ENCODE results near the gene LYPLA2.
A peak's percentile ranks its signal among the peaks of the same experiment; 100 is the strongest.

Gene LYPLA2

GRCh38 chr1:23790696-23791515 lies at the start of gene LYPLA2:
Gene LYPLA2, plus strand, starts transcription at chr1:23791145. Its CDS starts 1,538 bp downstream, at chr1:23792683.
- DNase-seq: peak; percentile 81

GRCh38 chr1:23741609-23742008 lies 49.3 kb upstream of the LYPLA2 start:
- DNase-seq: no peak

- no peak for DNase-seq
Observed at GRCh38 chr1:23742670-23743286, 48.2 kb upstream of the LYPLA2 start.

- peak; percentile 78 for DNase-seq
Observed at GRCh38 chr1:23743287-23744152, 47.4 kb upstream of the LYPLA2 start, which contains the start of gene ELOA. Gene ELOA, plus strand, starts transcription at chr1:23743471. Its CDS starts 33 bp downstream, at chr1:23743504.

- no peak for DNase-seq
Observed at GRCh38 chr1:23745515-23745914, 45.4 kb upstream of the LYPLA2 start.

- DNase-seq: no peak
Observed at GRCh38 chr1:23748016-23748415, 42.9 kb upstream of the LYPLA2 start.

- DNase-seq: peak; percentile 23
Observed at GRCh38 chr1:23751050-23751814, 39.7 kb upstream of the LYPLA2 start.

- DNase-seq: no peak
Observed at GRCh38 chr1:23751815-23752200, 39.1 kb upstream of the LYPLA2 start.

- no peak for DNase-seq
Observed at GRCh38 chr1:23752909-23753308, 38.0 kb upstream of the LYPLA2 start.

GRCh38 chr1:23756676-23757075 lies 34.3 kb upstream of the LYPLA2 start:
- no peak for DNase-seq

- no peak for DNase-seq
Observed at GRCh38 chr1:23757812-23758211, 33.1 kb upstream of the LYPLA2 start.

- DNase-seq: no peak
Observed at GRCh38 chr1:23759277-23759676, 31.7 kb upstream of the LYPLA2 start.

- DNase-seq: no peak
Observed at GRCh38 chr1:23763041-23763577, 27.8 kb upstream of the LYPLA2 start.

- DNase-seq: no peak
Observed at GRCh38 chr1:23768733-23769132, 22.2 kb upstream of the LYPLA2 start.

GRCh38 chr1:23772049-23772853 lies 18.7 kb upstream of the LYPLA2 start:
- DNase-seq: peak; percentile 87

- DNase-seq: no peak
Observed at GRCh38 chr1:23772854-23773242, 18.1 kb upstream of the LYPLA2 start.

- no peak for DNase-seq
Observed at GRCh38 chr1:23774174-23774880, 16.6 kb upstream of the LYPLA2 start.

- DNase-seq: no peak
Observed at GRCh38 chr1:23776217-23776616, 14.7 kb upstream of the LYPLA2 start.

GRCh38 chr1:23777979-23778814 lies 12.7 kb upstream of the LYPLA2 start, which contains the start of gene PITHD1:
Gene PITHD1, plus strand, starts transcription at chr1:23778418. Its CDS starts 98 bp downstream, at chr1:23778516.
- DNase-seq: peak; percentile 83

All from activated T-cell treated with anti-CD3 and anti-CD28 coated beads, Interleukin-2, amount 50 U/mL, for 1 hour (primary cell).